COR-L47 (cell line): ENCODE measurements around the gene ATP6V1F.

ENCODE experiments used
- DNase-seq: peaks from one replicate; lab custom pipeline; 2025; lab: John Stamatoyannopoulos, UW

Gene ATP6V1F

GRCh38 chr7:128849156-128849515 lies 13.5 kb upstream of the ATP6V1F start:
- no peak for DNase-seq

DNA sequence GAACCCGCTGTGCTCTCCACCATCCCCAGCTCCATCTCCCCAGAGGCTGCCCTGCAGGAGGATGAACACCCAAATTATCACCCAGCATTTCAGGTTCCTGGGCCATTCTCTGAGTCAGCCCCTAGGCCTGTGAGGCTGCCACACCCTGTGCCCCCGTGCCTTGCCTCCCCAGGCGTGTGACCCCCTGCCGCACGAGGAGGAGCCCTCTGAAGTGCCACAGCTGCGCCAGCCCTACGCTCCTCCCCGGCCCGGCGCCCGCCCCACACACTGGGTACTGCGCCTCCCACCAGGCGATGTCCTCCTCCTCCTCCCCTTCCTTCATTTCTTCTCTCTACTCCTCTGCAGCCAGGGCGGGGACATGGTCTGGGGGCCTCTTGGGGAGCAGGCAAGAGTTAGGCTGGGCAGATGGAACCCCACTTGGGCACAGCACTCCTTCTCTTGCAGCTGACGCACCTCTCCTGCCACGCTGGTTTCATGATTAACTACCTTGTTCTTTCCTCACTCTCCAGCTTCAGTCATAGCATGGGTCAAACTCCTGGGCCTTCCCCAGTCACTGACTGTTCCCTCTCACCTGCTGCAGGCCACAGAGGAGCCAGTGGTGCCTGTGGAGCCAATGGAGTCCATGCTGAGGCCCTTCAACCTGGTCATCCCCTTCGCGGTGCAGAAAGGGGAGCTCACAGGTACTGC lies 12.7 kb upstream of the ATP6V1F start:
- DNase-seq = no peak

DNA sequence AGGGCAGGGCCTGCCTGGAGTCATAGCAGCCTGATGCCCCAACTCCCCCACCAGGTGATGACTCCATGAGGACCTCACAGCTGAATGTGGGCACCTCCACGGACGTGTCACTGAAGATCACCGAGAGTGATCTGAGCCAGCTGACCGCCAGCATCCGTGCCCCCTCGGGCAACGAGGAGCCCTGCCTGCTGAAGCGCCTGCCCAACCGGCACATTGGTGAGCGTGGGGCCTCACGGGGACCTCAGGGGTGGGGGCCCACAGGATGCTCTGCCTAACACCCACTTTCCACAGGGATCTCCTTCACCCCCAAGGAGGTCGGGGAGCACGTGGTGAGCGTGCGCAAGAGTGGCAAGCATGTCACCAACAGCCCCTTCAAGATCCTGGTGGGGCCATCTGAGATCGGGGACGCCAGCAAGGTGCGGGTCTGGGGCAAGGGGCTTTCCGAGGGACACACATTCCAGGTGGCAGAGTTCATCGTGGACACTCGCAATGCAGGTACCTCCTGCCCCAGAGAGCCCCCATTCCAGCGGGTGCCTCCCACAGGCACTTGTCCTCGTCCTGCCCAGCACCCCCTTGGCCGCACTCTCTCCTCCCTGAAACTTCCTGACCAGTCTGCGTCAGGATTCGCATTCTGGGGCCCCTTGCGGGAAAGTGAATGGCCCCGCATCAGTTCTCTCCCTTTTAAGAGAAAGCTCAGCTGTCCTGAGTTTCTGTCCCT lies 10.0 kb upstream of the ATP6V1F start:
- DNase-seq = no peak

- no peak for DNase-seq
These were observed 8.9 kb upstream of the ATP6V1F start for GRCh38 chr7:128853799-128854198.

- DNase-seq = no peak
These were observed 8.3 kb upstream of the ATP6V1F start for GRCh38 chr7:128854396-128854795.

DNA sequence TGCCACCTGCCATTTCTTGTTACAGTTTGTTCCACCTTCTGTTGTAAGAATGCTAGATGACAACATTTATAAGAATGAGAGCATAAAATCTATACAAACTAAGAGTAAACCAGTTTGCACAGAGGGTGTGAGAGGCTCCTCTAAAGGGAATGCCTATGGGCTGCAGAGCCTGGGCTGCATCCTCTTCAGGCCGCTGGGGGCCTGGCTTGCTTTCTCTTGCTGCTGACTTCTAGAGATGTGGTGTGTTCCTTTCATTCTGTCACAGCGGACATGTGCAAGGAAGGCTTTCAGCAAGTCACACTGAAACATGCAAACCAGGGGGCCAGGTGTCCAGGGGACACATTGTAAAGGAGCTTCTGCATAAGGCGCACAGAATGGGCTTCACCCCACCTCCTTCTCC lies 7.1 kb upstream of the ATP6V1F start:
- DNase-seq = no peak

GRCh38 chr7:128856001-128856718 lies 6.5 kb upstream of the ATP6V1F start:
- no peak for DNase-seq

- no peak for DNase-seq
These were observed 4.0 kb upstream of the ATP6V1F start for GRCh38 chr7:128858380-128859231.

DNA sequence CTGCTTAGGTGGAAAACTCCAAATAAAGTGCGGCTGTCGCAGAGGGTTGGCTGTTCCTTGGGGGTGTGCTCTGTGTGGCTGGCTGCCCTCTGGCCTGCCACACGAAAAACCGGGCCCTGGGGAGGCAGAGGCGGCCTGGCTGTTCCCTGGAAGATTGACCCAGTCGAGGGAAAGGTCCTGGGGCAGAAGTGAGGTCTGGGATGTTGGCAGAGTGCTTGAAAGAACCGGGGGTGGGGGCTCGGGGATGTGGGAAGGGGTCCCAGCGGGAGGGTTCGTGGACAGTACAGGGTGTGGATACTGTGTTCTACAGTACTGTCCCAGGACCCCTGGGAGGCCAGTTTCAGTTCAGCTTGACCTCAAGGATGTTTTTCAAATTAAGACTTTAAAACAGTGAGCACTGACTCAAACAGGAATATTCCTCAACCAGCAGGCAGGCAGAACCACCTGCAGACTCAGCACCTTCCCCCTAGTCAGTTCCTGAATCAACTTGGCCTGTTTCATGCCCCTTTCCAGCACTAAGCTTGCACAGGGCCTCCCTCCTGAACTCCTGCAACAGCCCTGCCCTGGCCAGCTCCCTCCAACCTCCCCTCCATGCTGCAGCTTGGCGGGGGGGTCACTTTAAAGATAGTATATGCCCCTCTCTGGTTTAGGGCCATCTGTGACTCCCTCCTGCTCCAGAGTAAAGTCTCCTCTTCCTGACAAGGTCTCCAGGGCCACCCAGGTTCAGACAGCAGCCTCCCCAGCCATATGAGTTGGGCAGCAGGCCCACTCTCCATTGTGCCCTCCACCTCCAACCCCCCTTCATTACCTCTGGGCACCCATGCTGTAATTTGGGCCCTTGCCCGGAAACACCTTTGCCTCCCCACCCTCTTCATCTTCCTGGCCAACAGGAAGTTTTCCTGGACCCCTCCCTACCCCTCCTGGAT lies 3.2 kb upstream of the ATP6V1F start:
- DNase-seq = no peak

- no peak for DNase-seq
These were observed 2.2 kb upstream of the ATP6V1F start for GRCh38 chr7:128860158-128861073.

- DNase-seq = no peak
These were observed 592 bp upstream of the ATP6V1F start for GRCh38 chr7:128861957-128862570.

- DNase-seq = peak; percentile 61
These were observed 855 bp downstream of the ATP6V1F start for GRCh38 chr7:128863433-128863989.

- no peak for DNase-seq
These were observed 2.6 kb downstream of the ATP6V1F start for GRCh38 chr7:128865303-128865702.

DNA sequence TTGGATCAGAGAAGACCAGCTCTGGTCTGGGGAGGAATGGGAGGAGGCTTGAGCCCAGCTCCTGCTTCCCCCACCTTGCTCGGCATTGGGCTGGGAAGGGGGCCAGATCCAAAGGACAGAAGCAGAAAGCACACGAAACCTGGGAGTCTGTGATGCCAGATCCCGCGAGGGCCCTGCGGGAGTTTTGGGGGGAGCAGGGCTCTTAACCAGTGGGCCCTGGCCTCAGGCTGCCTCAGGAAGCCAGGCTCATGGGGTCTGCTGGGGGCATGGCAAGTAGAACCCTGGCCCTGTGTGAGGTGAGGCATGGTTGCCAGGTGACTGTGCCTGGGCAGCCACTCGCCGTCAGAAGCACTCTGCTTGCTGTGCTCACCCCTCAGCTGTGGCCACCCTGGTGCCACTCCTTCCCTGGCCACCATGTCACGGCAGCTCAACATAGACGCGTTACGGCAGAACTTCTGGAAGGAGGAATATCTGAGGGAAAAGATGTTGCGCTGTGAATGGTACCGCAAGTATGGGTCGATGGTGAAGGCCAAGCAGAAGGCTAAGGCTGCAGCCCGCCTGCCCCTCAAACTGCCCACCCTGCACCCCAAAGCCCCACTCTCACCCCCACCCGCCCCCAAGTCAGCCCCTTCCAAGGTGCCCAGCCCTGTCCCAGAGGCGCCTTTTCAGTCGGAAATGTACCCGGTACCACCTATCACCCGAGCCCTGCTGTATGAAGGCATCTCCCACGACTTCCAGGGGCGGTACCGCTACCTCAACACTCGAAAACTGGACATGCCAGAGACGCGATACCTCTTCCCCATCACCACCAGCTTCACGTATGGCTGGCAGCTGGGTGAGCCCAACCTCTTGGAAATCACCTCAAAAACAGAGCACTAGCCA lies 3.6 kb downstream of the ATP6V1F start:
- DNase-seq = no peak

- DNase-seq = no peak
These were observed 4.6 kb downstream of the ATP6V1F start for GRCh38 chr7:128867241-128867640.

- peak; percentile 69 for DNase-seq
These were observed 5.4 kb downstream of the ATP6V1F start for GRCh38 chr7:128867842-128868623.

DNA sequence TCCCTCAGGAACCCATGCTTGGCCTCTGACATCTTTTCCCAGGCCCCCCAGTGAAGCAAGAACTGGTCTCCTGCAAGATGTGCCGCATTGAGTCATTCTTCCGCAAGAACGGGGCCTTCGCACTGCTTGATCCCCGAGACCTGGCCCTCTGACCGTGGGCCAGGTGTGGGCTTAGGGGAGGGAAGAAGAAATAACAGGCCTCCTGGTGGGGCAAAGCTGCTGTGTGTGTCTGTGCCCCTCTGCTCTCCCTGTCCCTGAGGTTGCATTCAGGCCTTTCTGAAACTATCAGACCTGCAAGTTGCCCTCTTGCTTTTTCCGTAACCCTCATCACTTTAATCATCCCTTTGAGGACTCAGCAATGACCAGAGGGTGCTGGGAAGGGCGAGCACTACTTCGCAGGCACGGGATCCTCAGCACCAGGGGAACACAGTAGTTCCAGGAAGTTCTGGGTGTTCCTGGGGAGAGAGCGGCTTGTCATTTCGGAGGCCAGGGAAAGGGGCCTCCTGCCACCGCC lies 6.0 kb downstream of the ATP6V1F start:
- no peak for DNase-seq
